Neural crest cell (in vitro differentiated cells): Measurements from ENCODE around the gene PIK3CG. TPM values are rescaled to one million over a fixed set of nuclear protein-coding genes. Genes with fewer than 3 reads are reported as not detected.

Experiments
- DNase-seq: peaks from one replicate; pipeline ENCODE4 v3.0.0; 2021; ENCODE audit warnings: low read depth, mixed read lengths, low spot score
- H3K27ac Mint-ChIP-seq: one replicate; pipeline ENCODE4 v1.8.0; 2021; ENCODE audit warnings: mild to moderate bottlenecking, mixed read lengths; ENCODE audit not compliant: unreplicated experiment
- H3K27me3 Mint-ChIP-seq: 2 replicates; pipeline ENCODE4 v1.8.0; 2021; ENCODE audit warnings: low read depth, mild to moderate bottlenecking, mixed read lengths
- H3K36me3 Mint-ChIP-seq: 2 replicates; pipeline ENCODE4 v1.8.0; 2021; ENCODE audit warnings: low read depth, mild to moderate bottlenecking, mixed read lengths
- H3K4me1 Mint-ChIP-seq: 2 replicates; pipeline ENCODE4 v1.8.0; 2021; ENCODE audit warnings: mixed read lengths
- H3K4me3 Mint-ChIP-seq: one replicate; pipeline ENCODE4 v1.8.0; 2021; ENCODE audit warnings: mild to moderate bottlenecking, mixed read lengths
- H3K9me3 Mint-ChIP-seq: 2 replicates; pipeline ENCODE4 v1.8.0; 2021; ENCODE audit warnings: mixed read lengths
- CTCF ChIP-seq: fragments of 200-600 bp; sonication (generic); conservative IDR thresholded peaks from 2 replicates; pipeline ENCODE4 v1.5.0; 2021; ENCODE audit warnings: antibody characterized with exemption, mild to moderate bottlenecking
- total RNA-seq: library from RNA; stranded (reverse); gene quantifications from 2 replicates; pipeline ENCODE4 v1.2.1, GENCODE V29; 2021

The PIK3CG gene
- total RNA-seq, 1 donor from 2014 or later: not detected

DNA sequence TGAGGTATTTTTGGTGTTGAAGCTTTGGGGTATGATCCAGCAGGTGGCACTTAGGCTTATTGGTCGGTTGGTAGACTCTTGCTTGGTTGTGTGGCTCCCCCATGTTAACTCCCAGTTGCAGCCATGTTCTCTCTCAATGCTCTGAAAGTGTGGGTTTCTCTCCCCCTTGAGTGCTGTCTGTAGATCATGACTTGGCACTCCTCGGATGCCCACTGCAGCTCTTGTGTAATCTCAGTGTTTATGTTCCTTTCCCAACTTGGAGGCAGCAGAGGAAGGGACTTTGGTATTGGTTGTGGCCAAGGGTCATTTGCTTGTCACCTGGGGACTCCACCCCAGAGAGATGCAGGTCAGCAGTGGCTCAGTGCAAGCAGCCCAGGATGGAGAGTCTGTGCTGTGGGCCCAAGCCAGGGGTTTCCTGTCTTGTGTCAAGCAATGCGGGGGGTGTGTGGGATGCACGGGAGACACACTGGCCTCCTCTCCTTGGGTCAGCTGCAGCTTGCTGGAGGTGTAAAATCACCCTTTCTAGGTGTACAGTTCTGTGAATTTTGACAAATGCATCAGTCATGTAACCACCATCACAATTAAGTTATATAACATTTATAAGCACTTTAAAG, 36.9 kb downstream of the PIK3CG start:
- H3K36me3 Mint-ChIP-seq: no peaks in the 10 kb centered on the region
- no peak for TF ChIP-seq CTCF
- H3K9me3 Mint-ChIP-seq: no peaks in the 10 kb centered on the region
- no peak overlapping the region for H3K4me3 Mint-ChIP-seq
- peaks cover 6% of the 10 kb centered on the region for H3K4me1 Mint-ChIP-seq
- DNase-seq: no peak
- H3K27me3 Mint-ChIP-seq: no peaks in the 10 kb centered on the region
- H3K27ac Mint-ChIP-seq: no peak overlapping the region

- H3K36me3 Mint-ChIP-seq: no peaks in the 10 kb centered on the region
- TF ChIP-seq CTCF: no peak
- no peak for DNase-seq
- H3K4me1 Mint-ChIP-seq: peaks cover 6% of the 10 kb centered on the region
- no peak overlapping the region for H3K27ac Mint-ChIP-seq
- no peaks in the 10 kb centered on the region for H3K27me3 Mint-ChIP-seq
- no peaks in the 10 kb centered on the region for H3K9me3 Mint-ChIP-seq
- no peak overlapping the region for H3K4me3 Mint-ChIP-seq
Measured at GRCh38 chr7:106905734-106906133, 40.7 kb downstream of the PIK3CG start.

GRCh38 chr7:106911959-106912358, 46.9 kb downstream of the PIK3CG start:
- TF ChIP-seq CTCF: no peak
- no peaks in the 10 kb centered on the region for H3K4me1 Mint-ChIP-seq
- no peak overlapping the region for H3K27ac Mint-ChIP-seq
- H3K9me3 Mint-ChIP-seq: no peaks in the 10 kb centered on the region
- DNase-seq: no peak
- no peak overlapping the region for H3K4me3 Mint-ChIP-seq
- no peaks in the 10 kb centered on the region for H3K36me3 Mint-ChIP-seq
- peaks cover 5% of the 10 kb centered on the region for H3K27me3 Mint-ChIP-seq

DNA sequence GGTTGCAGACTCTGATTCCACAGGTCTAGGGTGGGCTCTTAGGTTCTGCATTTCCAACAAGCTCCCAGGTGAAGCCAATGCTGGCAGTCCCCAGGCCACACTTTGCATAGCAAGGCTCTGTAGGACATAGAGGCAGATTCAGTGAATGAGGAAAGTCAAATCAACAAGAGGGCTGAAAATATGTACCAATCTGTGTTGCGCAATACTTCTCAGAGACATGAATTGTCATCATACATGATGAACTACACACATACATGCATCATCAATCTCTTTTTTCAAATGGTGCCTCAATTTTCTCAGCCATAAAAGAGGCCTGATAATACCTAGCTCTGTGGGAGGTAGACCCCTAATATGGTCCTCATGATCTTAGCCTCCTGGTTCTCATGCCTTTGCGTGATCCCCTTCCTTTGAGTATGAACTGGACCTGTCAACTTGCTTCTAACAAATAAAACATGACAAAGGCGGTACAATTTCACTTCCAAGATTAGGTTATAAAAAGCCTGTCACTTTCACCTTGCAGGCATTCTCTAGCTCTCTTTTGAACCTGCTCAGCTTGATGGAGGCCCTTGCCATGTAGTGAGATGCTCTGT, 49.0 kb downstream of the PIK3CG start:
- Mint-ChIP-seq H3K27ac (no peak overlapping the region), H3K4me3 (no peak overlapping the region), H3K9me3 (no peaks in the 10 kb centered on the region), H3K4me1 (no peaks in the 10 kb centered on the region), H3K27me3 (peaks cover 5% of the 10 kb centered on the region), H3K36me3 (no peaks in the 10 kb centered on the region)
- DNase-seq: no peak
- TF ChIP-seq CTCF: no peak

DNA sequence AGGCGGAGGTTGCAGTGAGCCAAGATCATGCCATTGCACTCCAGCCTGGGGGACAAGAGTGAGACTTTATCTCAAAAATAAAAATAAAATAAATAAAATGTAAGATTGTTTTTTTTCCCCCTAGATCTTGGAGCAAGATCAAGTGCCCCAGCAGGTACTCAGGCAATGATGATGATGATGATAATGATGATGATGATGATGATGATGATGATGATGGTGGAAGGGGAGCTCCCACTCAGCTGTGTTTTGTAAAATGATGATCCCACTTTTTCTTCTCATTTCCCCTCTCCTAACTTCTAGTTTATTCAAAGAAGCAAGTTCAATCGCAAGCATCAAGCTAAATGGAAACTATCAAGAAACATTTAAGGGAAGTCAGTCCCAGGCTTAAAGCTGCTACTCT, 50.3 kb downstream of the PIK3CG start:
- Mint-ChIP-seq H3K4me3 (no peak overlapping the region), H3K4me1 (no peaks in the 10 kb centered on the region), H3K27me3 (peaks cover 5% of the 10 kb centered on the region), H3K36me3 (no peaks in the 10 kb centered on the region), H3K27ac (no peak overlapping the region), H3K9me3 (peaks cover 5% of the 10 kb centered on the region)
- no peak for DNase-seq
- no peak for TF ChIP-seq CTCF
